ENCODE data around the gene ITGA3. TPM values are rescaled to one million over a fixed set of nuclear protein-coding genes. Genes with fewer than 3 reads are reported as not detected.

Gene ITGA3
- total RNA-seq, 2 donors from 2014 or later = 16.6 to 21.7 TPM

DNA sequence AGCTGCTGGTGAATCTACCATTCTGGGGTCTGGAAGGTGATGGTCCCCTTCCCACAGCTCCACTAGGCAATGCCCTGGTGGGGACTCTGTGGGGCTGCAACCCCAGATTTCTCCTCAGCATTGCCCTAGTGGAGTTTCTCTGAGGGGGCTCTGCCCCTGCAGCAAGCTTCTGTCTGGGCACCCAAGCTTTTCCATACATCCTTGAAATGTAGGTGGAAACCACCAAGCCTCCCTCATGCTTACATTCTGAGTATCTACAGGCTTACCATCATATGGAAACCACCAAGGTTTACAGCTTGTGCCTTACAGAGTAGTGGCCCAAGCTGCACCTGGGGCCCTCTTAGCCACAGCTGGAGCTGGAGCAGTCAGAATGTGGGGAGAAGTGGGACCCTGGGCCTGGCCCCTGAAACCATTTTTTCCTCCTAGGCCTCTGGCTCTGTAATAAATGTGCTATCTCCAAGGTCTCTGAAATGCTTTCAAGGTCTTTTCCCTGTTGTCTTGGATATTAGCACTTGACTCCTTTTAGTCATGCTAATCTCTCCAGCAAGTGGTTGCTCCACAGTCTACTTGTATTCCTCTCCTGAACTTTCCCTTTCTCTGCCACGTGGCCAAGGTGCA lies 41.3 kb upstream of the ITGA3 start:
- Histone ChIP-seq H3K9ac (ENCODE audit: extremely low read depth, low read length, poor library complexity, severe bottlenecking) (no peak overlapping the region), H3K36me3 (ENCODE audit: control insufficient read depth, insufficient read depth, low read length) (no peaks in the 10 kb centered on the region), H3K27me3 (ENCODE audit: control insufficient read depth, insufficient read depth, low read length, poor library complexity, severe bottlenecking) (peaks cover 25% of the 10 kb centered on the region), H3K27ac (ENCODE audit: low read depth, low read length) (no peak overlapping the region), H3K4me1 (ENCODE audit: control insufficient read depth, insufficient read depth, low read length) (no peaks in the 10 kb centered on the region), H3K9me3 (ENCODE audit: control insufficient read depth, low read length) (peaks cover 17% of the 10 kb centered on the region), H3K4me3 (ENCODE audit: low read length) (no peak overlapping the region)
- Mint-ChIP-seq H3K9me3 (peaks cover 25% of the 10 kb centered on the region), H3K4me3 (no peak overlapping the region), H3K36me3 (ENCODE audit: low read depth) (no peaks in the 10 kb centered on the region), H3K27me3 (ENCODE audit: insufficient read depth) (peaks cover 39% of the 10 kb centered on the region), H3K4me1 (no peaks in the 10 kb centered on the region), H3K27ac (no peak overlapping the region)
- TF ChIP-seq, protein P1, sequence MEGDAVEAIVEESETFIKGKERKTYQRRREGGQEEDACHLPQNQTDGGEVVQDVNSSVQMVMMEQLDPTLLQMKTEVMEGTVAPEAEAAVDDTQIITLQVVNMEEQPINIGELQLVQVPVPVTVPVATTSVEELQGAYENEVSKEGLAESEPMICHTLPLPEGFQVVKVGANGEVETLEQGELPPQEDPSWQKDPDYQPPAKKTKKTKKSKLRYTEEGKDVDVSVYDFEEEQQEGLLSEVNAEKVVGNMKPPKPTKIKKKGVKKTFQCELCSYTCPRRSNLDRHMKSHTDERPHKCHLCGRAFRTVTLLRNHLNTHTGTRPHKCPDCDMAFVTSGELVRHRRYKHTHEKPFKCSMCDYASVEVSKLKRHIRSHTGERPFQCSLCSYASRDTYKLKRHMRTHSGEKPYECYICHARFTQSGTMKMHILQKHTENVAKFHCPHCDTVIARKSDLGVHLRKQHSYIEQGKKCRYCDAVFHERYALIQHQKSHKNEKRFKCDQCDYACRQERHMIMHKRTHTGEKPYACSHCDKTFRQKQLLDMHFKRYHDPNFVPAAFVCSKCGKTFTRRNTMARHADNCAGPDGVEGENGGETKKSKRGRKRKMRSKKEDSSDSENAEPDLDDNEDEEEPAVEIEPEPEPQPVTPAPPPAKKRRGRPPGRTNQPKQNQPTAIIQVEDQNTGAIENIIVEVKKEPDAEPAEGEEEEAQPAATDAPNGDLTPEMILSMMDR (conservative IDR thresholded peaks at IDR 0.05) = no peak
- WGBS, 2 experiments (ENCODE audit: insufficient coverage in 1 of 2, insufficient read length in 1 of 2) = 22 to 28% methylated on average over 1 of the region's 1 CpG
- DNase-seq = no peak

- peaks cover 19% of the 10 kb centered on the region for H3K27me3 ChIP-seq (ENCODE audit: control insufficient read depth, insufficient read depth, low read length, poor library complexity, severe bottlenecking)
- H3K36me3 ChIP-seq (ENCODE audit: control insufficient read depth, insufficient read depth, low read length) = no peaks in the 10 kb centered on the region
- no peak overlapping the region for H3K4me3 ChIP-seq (ENCODE audit: low read length)
- Mint-ChIP-seq H3K36me3 (ENCODE audit: low read depth) (no peaks in the 10 kb centered on the region), H3K4me1 (no peaks in the 10 kb centered on the region), H3K9me3 (peaks cover 25% of the 10 kb centered on the region), H3K27ac (no peak overlapping the region), H3K4me3 (no peak overlapping the region), H3K27me3 (ENCODE audit: insufficient read depth) (peaks cover 34% of the 10 kb centered on the region)
- H3K9me3 ChIP-seq (ENCODE audit: control insufficient read depth, low read length) = peaks cover 17% of the 10 kb centered on the region
- TF ChIP-seq, protein P1 (conservative IDR thresholded peaks at IDR 0.05) = no peak
- H3K27ac ChIP-seq (ENCODE audit: low read depth, low read length) = no peak overlapping the region
- no peaks in the 10 kb centered on the region for H3K4me1 ChIP-seq (ENCODE audit: control insufficient read depth, insufficient read depth, low read length)
- H3K9ac ChIP-seq (ENCODE audit: extremely low read depth, low read length, poor library complexity, severe bottlenecking) = no peak overlapping the region
- no peak for DNase-seq
- WGBS, 2 experiments (ENCODE audit: insufficient coverage in 1 of 2, insufficient read length in 1 of 2) = 86 to 88% methylated on average over 2 of the region's 2 CpGs
Measured at GRCh38 chr17:50015146-50015545, 40.8 kb upstream of the ITGA3 start.

- no peaks in the 10 kb centered on the region for H3K4me1 Mint-ChIP-seq
- Histone ChIP-seq H3K4me3 (ENCODE audit: low read length) (no peak overlapping the region), H3K27me3 (ENCODE audit: control insufficient read depth, insufficient read depth, low read length, poor library complexity, severe bottlenecking) (peaks cover 5% of the 10 kb centered on the region), H3K27ac (ENCODE audit: low read depth, low read length) (no peak overlapping the region), H3K4me1 (ENCODE audit: control insufficient read depth, insufficient read depth, low read length) (no peaks in the 10 kb centered on the region), H3K9me3 (ENCODE audit: control insufficient read depth, low read length) (peaks cover 12% of the 10 kb centered on the region), H3K9ac (ENCODE audit: extremely low read depth, low read length, poor library complexity, severe bottlenecking) (no peak overlapping the region), H3K36me3 (ENCODE audit: control insufficient read depth, insufficient read depth, low read length) (no peaks in the 10 kb centered on the region)
- no peaks in the 10 kb centered on the region for H3K36me3 Mint-ChIP-seq (ENCODE audit: low read depth)
- TF ChIP-seq, protein P1 (conservative IDR thresholded peaks at IDR 0.05) = no peak
- peaks cover 14% of the 10 kb centered on the region for H3K9me3 Mint-ChIP-seq
- no peak overlapping the region for H3K27ac Mint-ChIP-seq
- H3K4me3 Mint-ChIP-seq = no peak overlapping the region
- 80 to 96% methylated on average over 1 of the region's 1 CpG for WGBS, 2 experiments (ENCODE audit: insufficient coverage in 1 of 2, insufficient read length in 1 of 2)
- peaks cover 31% of the 10 kb centered on the region for H3K27me3 Mint-ChIP-seq (ENCODE audit: insufficient read depth)
- DNase-seq = no peak
Measured at GRCh38 chr17:50018909-50019308, 37.0 kb upstream of the ITGA3 start.

Data from endodermal cell (in vitro differentiated cells).